ENCODE data around the gene SNX25. TPM values are rescaled to one million over a fixed set of nuclear protein-coding genes. Genes with fewer than 3 reads are reported as not detected.
"Not testable (repeated sequence)": the region's sequence is repeated elsewhere in the genome, so short reads cannot be mapped to it uniquely, and the experiment has no call there.

The SNX25 gene
- total and polyA plus RNA-seq, 2 donors = 9.9 to 32.7 TPM

GRCh38 chr4:185196437-185196836 lies 13.0 kb upstream of the SNX25 start:
- no peak overlapping the region for H3K27ac ChIP-seq (ENCODE audit: low read depth)
- DNase-seq (ENCODE audit: extremely low spot score) = no peak
- whole genome bisulfite sequencing = 97% methylated on average over 2 of the region's 2 CpGs
- no peaks in the 10 kb centered on the region for H3K4me1 ChIP-seq (ENCODE audit: insufficient read depth)
- H3K36me3 ChIP-seq (ENCODE audit: insufficient read depth) = no peaks in the 10 kb centered on the region
- no peak overlapping the region for H3K4me3 ChIP-seq (ENCODE audit: low read depth, low read length)

- WGBS = 99% methylated on average over 4 of the region's 4 CpGs
- H3K27ac ChIP-seq (ENCODE audit: low read depth); H3K36me3 ChIP-seq (ENCODE audit: insufficient read depth); H3K4me3 ChIP-seq (ENCODE audit: low read depth, low read length); DNase-seq (ENCODE audit: extremely low spot score); H3K4me1 ChIP-seq (ENCODE audit: insufficient read depth): not testable (repeated sequence)
Measured at GRCh38 chr4:185198189-185198588, 11.2 kb upstream of the SNX25 start.

GRCh38 chr4:185201977-185202962 lies 7.1 kb upstream of the SNX25 start:
- no peak overlapping the region for H3K4me3 ChIP-seq (ENCODE audit: low read depth, low read length)
- no peaks in the 10 kb centered on the region for H3K4me1 ChIP-seq (ENCODE audit: insufficient read depth)
- no peaks in the 10 kb centered on the region for H3K36me3 ChIP-seq (ENCODE audit: insufficient read depth)
- WGBS = 54% methylated on average over 16 of the region's 16 CpGs
- DNase-seq (ENCODE audit: extremely low spot score) = no peak
- peak overlapping the region; percentile 52 for H3K27ac ChIP-seq (ENCODE audit: low read depth)

- Histone ChIP-seq H3K36me3 (ENCODE audit: insufficient read depth) (no peaks in the 10 kb centered on the region), H3K27ac (ENCODE audit: low read depth) (peak overlapping the region; percentile 98), H3K4me1 (ENCODE audit: insufficient read depth) (no peaks in the 10 kb centered on the region), H3K4me3 (ENCODE audit: low read depth, low read length) (peak overlapping the region; percentile 73)
- no peak for DNase-seq (ENCODE audit: extremely low spot score)
- 68% methylated on average over 8 of the region's 8 CpGs for WGBS
Measured at GRCh38 chr4:185202984-185203485, 6.4 kb upstream of the SNX25 start.

DNA sequence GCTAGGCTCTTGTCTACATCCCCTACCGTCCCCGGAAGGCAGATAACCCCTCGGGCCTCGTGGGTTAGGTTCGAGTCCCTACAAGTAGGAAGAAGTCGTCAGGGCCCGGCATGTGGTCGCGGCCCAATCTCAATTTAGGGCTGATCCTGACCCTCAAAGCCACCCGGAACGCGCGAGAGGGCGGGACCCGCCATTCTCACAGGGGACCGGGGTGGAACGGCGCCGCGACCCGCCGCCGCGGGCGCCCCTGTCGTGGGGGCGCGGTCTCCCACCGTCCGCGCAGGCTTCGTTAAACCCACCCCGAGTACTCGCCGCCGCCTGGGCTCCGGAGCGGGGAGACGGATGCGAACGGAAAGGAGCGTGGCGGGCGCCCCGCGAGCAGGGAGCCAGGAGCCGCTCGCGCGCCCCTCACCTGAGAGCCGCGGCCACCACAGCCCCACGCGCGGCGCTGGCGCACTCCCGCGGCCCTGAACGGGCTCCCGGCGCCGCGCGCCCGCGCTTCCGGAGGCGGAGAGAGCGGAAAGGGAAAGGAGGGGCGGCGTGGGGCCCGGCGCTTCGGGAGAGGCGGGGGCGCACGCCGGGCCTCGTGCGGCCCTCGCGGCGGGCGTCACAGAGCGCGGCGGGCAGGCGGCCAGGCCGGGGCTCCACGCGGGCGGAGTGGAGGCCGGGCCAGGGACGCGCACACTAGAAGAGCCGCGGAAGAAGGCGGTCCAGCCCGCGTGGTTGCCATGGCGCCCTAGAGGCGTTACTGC lies 5.7 kb upstream of the SNX25 start, which contains the start of gene CFAP97:
CFAP97 (minus strand) TSS at position 515 of the 752 bp plus-strand sequence. CDS start 12,804 bp downstream, outside the sequence.
- H3K36me3 ChIP-seq (ENCODE audit: insufficient read depth) = no peaks in the 10 kb centered on the region
- H3K4me3 ChIP-seq (ENCODE audit: low read depth, low read length) = peak within 1 kb of the TSS; percentile 73
- no peaks in the 10 kb centered on the region for H3K4me1 ChIP-seq (ENCODE audit: insufficient read depth)
- peak within 1 kb of the TSS; percentile 98 for H3K27ac ChIP-seq (ENCODE audit: low read depth)
- WGBS = under 1% methylated on average over 103 of the region's 103 CpGs
- peak; percentile 54 for DNase-seq (ENCODE audit: extremely low spot score)

DNA sequence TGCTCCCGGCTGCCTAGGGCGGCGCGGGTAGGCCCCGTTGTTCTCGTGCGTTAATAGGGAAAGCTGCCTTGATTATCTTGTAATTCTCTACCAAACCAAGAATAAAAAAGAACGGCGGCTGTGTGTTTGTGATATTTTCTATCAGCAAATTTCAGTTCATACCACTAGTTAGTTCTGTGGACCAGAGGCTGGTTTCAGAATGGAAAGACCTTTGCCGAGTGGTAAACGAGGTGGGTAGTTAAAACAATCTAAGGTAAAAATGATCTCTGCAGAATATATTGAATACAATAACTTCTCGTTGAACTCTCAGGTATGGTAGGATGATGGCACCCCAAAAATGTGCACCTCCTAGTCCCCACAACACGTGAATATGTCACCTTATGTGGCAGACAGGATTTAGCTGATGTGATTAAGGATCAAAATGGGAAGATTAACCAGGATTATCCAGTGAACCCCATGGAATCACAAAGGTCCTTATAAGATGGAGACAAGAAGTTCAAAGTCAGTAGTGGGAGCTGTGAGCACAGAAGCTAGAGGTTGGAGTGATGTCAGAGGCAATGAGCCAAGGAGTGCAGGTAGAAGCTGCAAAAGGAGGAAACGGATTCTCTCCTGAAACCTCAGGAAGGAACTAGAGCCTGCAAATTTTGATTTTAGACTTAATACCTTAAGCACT lies 5.0 kb upstream of the SNX25 start:
- Histone ChIP-seq H3K4me3 (ENCODE audit: low read depth, low read length) (peak overlapping the region; percentile 73), H3K4me1 (ENCODE audit: insufficient read depth) (no peaks in the 10 kb centered on the region), H3K27ac (ENCODE audit: low read depth) (peak overlapping the region; percentile 98), H3K36me3 (ENCODE audit: insufficient read depth) (no peaks in the 10 kb centered on the region)
- WGBS = 5% methylated on average over 14 of the region's 14 CpGs
- no peak for DNase-seq (ENCODE audit: extremely low spot score)

GRCh38 chr4:185205073-185205472 lies 4.3 kb upstream of the SNX25 start:
- H3K4me1 ChIP-seq (ENCODE audit: insufficient read depth); H3K4me3 ChIP-seq (ENCODE audit: low read depth, low read length); DNase-seq (ENCODE audit: extremely low spot score); H3K36me3 ChIP-seq (ENCODE audit: insufficient read depth); H3K27ac ChIP-seq (ENCODE audit: low read depth): not testable (repeated sequence)
- 92% methylated on average over 13 of the region's 13 CpGs for WGBS

DNA sequence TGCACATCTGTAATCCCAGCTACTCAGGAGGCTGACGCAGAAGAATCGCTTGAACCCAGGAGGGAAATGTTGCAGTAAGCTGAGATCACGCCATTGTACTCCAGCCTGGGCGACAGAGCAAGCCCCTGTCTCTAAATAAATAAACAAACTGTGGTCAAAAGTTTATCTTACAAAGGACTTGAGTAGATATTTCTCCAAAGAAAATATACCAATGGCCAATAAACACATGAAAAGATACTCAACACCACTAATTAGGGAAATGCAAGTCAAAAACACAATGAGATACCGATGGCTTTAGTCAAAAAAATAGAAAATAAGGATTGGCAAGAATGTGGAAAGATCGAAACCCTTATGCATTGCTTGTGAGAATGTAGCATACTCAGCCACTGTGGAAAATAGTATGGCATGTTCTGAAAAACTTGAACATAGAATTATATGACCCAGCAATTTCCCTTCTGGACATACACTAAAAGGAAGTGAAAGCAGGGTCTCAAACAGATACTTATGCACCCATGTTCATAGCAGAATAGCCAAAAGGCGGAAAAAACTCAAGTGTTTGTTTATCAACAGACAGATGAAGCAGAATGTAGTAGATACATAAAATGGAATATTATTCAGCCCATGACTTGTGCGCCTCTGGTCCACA lies 3.6 kb upstream of the SNX25 start:
- WGBS = 93% methylated on average over 8 of the region's 8 CpGs
- no peaks in the 10 kb centered on the region for H3K36me3 ChIP-seq (ENCODE audit: insufficient read depth)
- H3K4me1 ChIP-seq (ENCODE audit: insufficient read depth) = no peaks in the 10 kb centered on the region
- H3K27ac ChIP-seq (ENCODE audit: low read depth) = no peak overlapping the region
- H3K4me3 ChIP-seq (ENCODE audit: low read depth, low read length) = no peak overlapping the region
- DNase-seq (ENCODE audit: extremely low spot score) = no peak

DNA sequence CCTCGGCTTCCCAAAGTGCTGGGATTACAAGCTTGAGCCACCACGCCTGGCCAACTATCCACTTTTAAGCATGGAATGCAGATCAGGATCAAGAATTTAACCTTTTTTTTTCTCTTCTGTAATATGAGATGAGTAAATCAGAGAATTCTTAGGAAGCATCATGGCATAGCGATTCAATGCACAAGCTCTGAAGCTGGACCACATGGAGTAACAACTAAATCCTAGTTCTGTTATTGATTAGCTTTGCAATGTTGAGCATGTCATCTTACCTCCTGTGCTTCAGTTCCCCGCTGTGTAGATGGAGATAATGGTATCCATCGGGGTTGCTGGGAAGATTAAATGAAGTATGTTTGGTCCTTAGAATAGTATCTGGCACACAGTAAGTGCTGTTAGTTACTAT lies 1.9 kb upstream of the SNX25 start:
- H3K36me3 ChIP-seq (ENCODE audit: insufficient read depth) = no peaks in the 10 kb centered on the region
- no peaks in the 10 kb centered on the region for H3K4me1 ChIP-seq (ENCODE audit: insufficient read depth)
- H3K4me3 ChIP-seq (ENCODE audit: low read depth, low read length) = no peak overlapping the region
- no peak for DNase-seq (ENCODE audit: extremely low spot score)
- WGBS = 96% methylated on average over 5 of the region's 5 CpGs
- H3K27ac ChIP-seq (ENCODE audit: low read depth) = no peak overlapping the region

DNA sequence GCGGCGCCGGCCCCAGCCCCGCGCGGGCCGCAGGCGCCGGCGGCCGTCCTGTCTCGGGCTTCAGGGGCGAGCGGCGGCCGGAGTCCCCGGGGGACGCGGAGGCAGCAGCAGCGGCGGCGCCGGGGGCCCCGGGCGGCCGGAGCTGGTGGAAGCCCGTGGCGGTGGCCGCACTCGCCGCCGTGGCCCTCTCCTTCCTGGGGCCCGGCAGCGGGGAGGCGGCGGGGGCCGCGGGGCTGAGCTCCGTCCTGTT lies 379 bp downstream of the SNX25 start:
- peak overlapping the region; percentile 88 for H3K27ac ChIP-seq (ENCODE audit: low read depth)
- H3K36me3 ChIP-seq (ENCODE audit: insufficient read depth); H3K4me1 ChIP-seq (ENCODE audit: insufficient read depth); DNase-seq (ENCODE audit: extremely low spot score): not testable (repeated sequence)
- under 1% methylated on average over 37 of the region's 39 CpGs for WGBS
- H3K4me3 ChIP-seq (ENCODE audit: low read depth, low read length) = peak overlapping the region; percentile 87

GRCh38 chr4:185210102-185210981 lies 944 bp downstream of the SNX25 start:
- WGBS = under 1% methylated on average over 84 of the region's 84 CpGs
- no peak for DNase-seq (ENCODE audit: extremely low spot score)
- no peaks in the 10 kb centered on the region for H3K36me3 ChIP-seq (ENCODE audit: insufficient read depth)

GRCh38 chr4:185211035-185211434 lies 1.6 kb downstream of the SNX25 start:
- no peak overlapping the region for H3K27ac ChIP-seq (ENCODE audit: low read depth)

More at GRCh38 chr4:185210102-185210981, 944 bp downstream of the SNX25 start:
- Histone ChIP-seq H3K4me1 (ENCODE audit: insufficient read depth) (no peaks in the 10 kb centered on the region), H3K27ac (ENCODE audit: low read depth) (peak overlapping the region; percentile 88), H3K4me3 (ENCODE audit: low read depth, low read length) (peak overlapping the region; percentile 87)

More at GRCh38 chr4:185211035-185211434, 1.6 kb downstream of the SNX25 start:
- DNase-seq (ENCODE audit: extremely low spot score) = no peak
- Histone ChIP-seq H3K4me3 (ENCODE audit: low read depth, low read length) (peak overlapping the region; percentile 87), H3K36me3 (ENCODE audit: insufficient read depth) (no peaks in the 10 kb centered on the region), H3K4me1 (ENCODE audit: insufficient read depth) (no peaks in the 10 kb centered on the region)
- WGBS = 54% methylated on average over 5 of the region's 5 CpGs
